Transverse colon (tissue), 4 donors: Measurements from ENCODE around the gene WWOX.

Experiments
- CTCF ChIP-seq, 5 experiments: fragments of 200-600 bp in 3 of 5; fragments of 450-650 bp in 2 of 5; sonication (generic) in 3 of 5; IDR thresholded peaks; 1 replicate in 2 of 5; 2 replicates in 3 of 5; pipeline ENCODE4 v1.5.1; 2016 to 2017; ENCODE audit warnings: antibody characterized with exemption in 5 of 5, inconsistent platforms in 3 of 5, mild to moderate bottlenecking in 2 of 5, moderate library complexity in 1 of 5
- EP300 ChIP-seq: sonication (generic); formaldehyde crosslinking; IDR thresholded peaks from one replicate; pipeline ENCODE4 v1.6.1; 2017; ENCODE audit warnings: antibody characterized with exemption, low read depth
- POLR2A ChIP-seq: fragments of 450-650 bp; IDR thresholded peaks from one replicate; pipeline ENCODE4 v1.6.1; 2016; ENCODE audit warnings: antibody characterized with exemption, mild to moderate bottlenecking, moderate library complexity
- POLR2AphosphoS5 ChIP-seq, 3 donors: sonication (generic); formaldehyde crosslinking; IDR thresholded peaks; one replicate each; pipeline ENCODE4 v1.6.1; 2016; ENCODE audit warnings: antibody characterized with exemption in 3 of 3

GRCh38 chr16:79006206-79006605, 906.8 kb downstream of the WWOX start:
- TF ChIP-seq EP300, result no peak
- TF ChIP-seq CTCF (IDR thresholded peaks at IDR 0.05), result no peak
- no peak for TF ChIP-seq POLR2A
- TF ChIP-seq POLR2AphosphoS5 (IDR thresholded peaks at IDR 0.05), result no peak
